Astrocyte of the hippocampus (primary cell): ENCODE results near the gene CUBN.
A peak's percentile ranks its signal among the peaks of the same experiment; 100 is the strongest.

Experiments used
- DNase-seq: peaks from one replicate; pipeline ENCODE4 v3.0.0; 2011; ENCODE audit warnings: low read depth, low spot score

Gene CUBN

DNA sequence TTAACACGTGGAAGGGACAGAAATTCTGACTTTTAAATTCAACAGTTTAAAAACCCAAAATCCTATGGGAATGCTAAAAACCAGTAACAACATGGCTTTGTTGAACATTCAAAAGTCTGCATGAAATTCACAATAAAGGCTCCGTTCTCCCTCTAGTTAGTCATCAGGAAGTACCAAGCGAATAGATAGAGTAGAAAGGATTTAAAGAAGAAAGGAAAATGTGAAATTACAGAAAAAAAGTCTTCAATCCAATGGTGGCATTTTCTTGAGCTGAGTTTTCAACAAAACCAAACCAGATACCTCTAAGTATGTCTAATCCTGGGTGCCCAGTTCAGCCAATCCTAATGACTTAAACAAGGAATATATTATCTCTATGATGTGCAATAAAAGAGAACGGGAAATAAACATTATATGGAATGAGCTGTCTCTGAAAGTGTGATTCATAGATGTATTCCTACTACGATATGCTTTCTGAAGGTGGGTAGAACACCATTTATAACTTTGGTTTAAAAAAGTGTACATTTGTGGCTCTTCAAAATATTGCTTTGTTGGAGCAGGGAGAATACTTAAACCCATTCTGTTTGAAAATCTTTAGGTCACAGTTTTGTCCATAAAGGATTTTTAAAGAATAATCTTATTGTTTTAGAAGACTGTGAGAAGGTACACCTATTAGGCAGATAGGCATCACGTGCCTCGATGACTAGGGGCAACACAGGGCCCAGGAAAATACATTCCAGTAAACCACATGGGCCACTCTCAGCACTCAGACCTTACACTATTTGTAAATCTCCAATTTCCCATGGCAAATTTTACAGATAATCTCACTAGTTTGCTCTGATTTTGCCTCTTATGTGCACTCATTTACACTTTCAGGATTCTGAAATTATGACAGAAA, 87.7 kb downstream of the CUBN start:
- peak; percentile 17 for DNase-seq

DNA sequence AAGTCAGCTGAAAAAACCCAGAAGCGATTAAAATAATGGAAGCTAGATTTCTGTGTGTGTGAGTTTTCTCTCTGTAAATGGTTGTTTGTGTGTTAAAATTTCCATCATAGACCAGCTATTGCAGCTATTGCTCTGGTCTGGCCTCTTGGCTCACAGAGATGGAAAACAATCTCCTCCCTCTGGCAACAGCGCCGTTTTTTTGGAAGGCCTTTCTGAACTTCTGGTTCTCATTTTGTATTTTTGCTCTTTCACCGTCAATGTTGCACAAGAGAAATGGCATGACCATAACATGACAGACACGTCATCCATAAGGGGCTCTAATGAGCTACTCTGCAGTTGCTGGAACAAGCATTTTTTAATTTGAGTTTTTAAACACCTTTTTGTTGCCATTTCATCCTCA, 91.0 kb downstream of the CUBN start:
- DNase-seq: no peak

DNA sequence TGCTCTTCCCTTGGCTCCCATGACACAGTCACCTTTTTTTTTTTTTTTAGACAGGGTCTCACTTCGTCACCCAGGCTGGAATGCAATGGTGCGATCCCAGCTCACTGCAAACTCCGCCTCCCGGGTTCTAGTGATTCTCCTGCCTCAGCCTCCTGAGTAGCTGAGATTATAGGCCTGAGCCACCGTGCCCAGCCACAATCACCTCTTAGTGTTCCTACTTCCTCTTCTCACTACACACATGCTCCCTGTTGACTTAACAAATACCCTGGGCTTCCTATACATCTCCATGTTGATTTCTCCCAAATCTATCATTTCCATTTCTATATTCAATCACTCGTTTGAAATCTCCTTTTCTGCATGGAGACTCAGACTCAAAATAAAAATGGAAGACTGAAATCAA, 91.7 kb downstream of the CUBN start:
- no peak for DNase-seq

DNA sequence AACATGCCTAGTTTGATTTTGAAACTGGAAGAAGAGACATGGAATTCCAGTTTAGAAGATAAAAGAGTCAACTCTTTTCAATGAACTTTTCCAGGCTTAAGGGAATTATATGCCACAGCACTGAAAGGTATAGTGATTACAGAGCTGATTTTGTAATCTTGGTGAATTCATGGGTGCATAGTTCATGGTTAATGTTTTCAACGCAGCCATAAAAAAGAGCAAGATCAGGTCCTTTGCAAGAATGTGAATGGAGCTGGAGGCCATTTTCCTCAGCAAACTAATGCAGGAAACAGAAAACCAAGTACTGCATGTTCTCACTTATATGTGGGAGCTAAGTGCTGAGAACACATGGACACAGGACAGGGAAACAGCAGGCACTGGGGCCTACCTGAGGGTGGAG, 94.2 kb downstream of the CUBN start:
- no peak for DNase-seq

DNA sequence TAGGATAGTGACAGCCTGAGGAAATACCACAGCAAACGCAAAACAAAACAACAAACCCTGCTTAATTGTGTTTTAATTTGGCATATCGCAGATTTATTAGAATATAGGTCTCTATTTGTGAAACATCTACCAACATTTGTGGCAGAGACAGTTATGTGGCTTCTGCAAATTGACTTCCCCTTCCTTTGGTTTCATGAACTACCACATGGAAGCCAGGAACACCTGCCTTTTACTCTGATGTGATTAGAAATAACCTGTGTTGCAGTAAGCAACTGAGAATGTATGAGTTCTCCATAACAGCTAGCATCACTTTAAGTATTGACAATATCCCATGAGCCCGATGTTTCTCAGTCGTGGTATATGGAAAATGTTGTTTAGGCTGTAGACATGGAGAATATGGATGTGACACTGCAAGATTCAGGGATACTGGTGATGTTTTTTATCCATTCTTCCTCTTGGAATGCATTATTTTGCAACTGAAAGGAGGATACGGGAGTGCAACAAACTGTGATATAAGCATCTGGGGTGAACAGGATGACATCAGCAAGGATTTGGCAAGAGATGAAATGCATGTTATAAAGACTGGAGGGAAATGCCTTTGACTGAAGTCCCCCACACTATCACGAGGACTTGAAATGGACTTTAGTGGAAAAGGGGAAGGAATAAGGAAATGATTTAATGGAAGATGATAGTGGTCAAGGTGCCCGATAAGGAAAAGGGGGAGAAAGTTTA, 95.9 kb downstream of the CUBN start:
- no peak for DNase-seq

DNA sequence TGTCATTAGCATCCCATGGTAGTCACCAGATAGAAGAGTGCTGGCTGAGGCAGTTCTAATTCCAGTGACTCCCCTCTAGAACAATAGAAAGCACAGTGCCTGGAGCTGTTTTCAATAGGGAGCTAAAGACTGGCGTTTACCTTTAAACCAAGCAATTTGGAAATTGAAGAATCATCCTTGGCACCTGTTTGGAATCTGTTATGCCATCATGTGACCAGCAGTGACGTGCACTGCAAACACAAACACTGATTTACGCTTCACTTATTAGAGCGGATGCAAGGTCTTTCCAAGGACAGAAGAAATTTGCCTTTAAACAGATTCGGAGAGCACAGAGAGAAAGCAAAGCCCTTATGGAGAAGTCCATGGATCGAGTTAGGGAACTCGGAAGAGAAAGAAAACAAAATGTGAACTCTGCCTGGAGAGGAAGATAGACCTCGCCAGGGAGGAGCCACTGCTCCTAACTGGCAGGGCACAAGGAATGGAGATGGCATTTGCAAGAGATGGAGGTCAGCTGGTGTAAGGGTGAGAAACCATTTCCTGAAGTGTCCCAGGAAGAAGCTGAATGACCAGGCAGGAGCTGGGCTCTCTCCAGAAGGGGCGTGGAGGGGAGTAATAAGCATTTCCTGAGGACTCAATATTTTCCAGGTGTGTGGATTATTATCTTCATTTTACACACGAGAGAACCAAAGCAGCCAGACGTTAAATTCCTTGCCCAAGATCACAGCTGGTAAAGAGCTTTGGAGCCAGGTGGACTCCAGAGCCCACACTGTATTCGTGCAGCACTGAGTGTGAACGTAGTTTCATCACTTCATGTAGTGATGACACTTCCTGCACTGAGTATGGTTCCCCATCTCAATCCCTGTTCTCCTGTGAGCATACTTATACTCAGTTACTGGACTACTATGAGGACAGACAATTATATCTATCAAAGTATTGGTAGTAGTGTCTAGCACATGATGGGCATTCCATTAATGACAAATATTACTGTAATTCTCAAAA, 97.7 kb downstream of the CUBN start:
- DNase-seq: no peak

DNA sequence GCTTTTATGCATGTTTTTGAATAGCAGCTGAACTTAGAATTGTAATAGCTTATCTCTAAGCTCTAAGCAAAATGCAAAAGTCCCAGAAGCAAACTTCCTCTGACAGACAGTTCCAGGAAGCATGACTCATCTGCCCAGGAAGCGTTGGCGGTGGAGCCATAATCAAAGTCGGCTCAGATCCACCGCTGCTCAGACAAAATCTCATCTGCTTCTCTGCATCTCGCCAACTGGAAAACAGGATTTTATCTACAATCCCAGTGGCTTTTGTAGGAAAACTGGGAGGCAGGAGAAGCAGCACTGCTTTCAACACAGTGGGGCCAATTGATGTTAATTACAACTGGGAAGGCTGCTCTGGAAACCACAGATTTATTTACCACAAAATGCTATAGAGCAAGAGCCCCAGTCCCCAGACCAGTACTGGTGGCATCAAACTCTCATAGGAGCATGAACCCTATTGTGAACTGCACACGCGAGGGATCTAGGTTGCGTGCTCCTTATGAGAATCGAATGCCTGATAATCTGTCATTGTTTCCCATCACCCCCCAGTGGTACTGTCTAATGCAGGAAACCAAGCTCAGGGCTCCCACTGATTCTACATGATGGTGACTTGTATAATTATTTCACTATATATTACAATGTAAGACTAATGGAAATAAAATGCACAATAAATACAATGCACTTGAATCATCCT, 99.9 kb downstream of the CUBN start:
- peak; percentile 75 for DNase-seq

DNA sequence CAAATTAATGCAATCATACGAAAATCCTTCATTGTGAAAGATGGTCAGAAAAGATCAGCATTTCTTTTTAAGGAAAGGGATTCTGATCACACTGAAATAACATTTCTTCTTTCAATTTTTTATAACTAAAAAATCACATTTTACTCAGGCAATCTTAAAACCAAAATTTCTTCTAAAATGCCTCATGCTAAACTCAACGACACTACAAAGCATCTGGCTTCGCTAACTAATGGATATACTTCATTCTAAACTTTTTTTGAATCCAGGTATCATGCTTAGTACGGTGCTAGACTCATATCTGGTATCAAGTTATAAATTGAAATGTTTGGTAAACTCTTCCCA, 100.4 kb downstream of the CUBN start:
- DNase-seq: no peak

DNA sequence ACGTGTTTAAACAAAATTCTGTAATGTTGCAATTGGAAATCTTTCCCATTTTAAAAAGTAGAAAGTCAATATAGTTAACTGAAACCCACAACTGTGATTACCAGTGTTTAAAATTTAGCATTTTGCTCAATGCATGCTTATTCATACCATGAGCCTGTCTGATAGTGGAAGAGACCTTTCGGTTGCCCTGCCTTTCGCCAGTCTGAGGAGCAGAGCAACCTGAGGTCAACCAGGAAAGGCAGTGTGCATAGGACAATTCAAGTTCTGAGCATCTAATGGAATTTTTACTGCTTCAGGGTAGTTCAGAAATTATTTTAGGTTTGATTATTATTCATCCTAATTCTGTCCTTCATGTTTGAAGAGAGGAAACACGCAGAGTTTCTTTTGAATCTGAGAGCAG, 100.8 kb downstream of the CUBN start:
- DNase-seq: no peak

DNA sequence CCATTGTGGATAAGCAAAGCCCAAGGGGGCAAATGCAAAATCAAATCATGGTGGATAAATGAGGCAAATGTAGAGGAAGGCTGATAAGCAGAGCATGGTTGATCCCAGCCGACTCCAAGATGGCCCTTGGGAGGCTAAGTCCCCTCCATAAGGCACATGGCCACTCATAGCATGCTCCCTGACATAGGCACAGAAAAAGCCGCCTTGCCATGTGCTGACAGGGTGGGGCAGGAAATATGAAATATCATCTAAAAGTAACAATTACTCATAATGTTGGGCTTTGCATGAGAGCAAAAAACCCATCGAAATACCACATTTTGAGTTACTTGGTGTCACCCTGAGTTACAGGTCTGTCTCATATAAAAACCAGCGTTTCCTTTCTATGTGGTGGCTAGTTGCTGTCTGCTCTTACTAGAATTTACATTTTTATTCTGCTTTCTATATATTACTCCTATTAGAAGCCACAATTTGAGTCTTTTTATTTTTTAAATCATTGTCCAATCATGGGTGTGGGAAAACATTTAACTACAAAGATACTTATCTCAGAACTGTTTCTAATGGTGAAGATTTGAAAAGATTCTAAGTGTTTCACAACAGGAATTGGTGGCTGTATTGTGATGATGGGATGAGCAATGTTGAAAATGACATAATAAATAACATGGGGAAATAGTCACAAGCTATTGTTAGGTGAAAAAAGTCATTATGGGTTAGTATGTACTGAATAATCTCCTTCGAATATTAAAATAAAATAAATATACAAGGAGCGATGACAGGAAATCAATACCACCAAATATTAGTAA, 102.7 kb downstream of the CUBN start:
- no peak for DNase-seq

DNA sequence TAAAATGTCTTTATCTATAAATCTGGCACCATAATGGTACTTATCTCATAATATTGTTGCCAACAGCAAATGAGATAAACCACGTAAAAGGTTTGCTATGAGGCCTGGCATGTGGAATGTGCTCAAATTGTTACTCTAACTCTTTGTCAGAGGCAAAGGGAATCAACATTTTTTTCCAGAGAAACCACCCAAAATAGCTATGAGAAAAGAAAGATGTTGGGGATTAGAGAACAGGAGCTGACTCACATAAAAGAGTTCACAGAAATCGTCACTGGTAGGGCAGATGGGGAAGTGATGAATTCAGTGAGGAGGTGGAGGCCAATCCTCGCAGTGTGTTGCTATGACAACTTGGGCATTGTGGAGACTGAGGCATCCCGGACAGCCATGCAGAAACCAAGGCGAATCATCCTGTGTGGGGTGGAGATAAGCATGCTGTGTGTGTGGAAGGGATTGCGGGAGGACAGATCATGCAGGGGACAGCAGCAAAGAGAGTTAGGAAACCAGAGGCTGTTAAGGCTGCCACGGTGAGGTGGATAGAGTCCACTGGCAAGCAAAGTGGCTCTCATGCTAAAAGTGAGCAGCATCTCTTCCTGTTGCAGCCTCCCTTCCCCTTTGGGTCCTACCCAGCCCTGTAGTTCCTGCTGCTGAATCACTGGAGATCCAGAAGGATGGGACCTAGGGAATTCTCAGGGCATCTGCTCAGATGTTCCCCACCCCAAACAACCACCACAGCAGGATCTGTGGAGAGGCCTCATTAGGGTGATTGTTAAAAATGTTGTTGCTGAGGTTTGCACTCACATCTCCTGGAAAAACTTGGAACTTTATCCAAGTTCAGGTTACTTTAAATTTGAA, 103.9 kb downstream of the CUBN start:
- DNase-seq: peak; percentile 95

DNA sequence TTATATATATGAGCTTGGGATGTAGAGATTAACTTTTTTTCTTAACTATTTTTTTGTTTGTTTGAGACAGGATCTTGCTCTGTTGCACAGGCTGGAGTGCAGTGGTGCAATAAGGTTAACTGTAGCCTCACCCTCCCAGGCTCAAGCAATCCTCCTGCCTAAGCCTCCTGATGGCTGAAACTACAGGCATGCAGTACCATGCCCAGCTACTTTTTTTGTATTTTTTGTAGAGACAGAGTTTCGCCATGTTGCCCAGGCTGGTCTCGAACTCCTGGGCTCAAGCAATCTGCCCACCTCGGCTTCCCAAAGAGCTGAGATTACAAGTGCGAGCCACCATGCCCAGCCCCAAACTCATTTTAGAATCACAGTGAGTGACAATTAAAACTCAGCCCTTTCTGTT, 105.2 kb downstream of the CUBN start:
- no peak for DNase-seq

DNA sequence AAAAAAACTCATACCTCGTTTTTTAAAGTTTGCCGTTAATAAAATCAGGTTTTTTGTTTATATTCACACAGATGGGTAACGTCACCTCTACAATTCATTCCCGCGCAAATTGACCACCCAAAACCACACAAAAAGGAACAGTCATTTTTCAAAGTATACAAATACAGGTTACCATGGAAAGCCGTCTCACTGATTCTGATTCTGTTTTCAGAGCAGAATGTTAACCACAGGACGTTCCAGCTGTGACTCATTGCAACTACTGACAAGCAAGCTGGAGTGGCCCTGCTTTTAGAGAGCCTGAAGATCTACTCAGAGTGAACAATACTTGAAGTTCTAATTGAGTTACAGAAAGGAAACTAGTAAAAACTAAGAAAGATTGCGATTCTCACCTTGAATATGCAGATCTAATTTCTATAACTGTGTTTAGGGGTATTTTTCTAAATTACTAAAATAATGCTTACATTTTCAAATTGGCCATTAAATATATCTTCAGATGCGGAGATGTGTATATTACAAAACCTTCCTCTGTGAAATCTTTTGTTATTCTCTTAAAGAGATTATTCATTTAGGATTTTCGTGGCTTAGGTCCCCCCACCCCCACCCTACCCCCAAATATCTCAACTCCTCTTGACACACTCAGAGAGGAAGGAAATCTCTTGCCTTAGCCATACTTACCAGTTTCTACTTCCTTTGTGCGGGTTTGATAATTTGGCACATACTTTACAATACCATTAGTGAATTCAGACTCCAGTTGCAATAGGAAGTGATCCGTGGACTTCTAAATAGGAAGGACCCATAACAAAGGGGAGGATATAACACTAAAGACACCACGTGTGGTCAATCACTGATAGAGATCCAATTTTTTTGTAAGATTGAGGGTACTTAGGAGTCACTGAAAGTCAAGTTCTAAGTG, 106.0 kb downstream of the CUBN start:
- DNase-seq: peak; percentile 97

DNA sequence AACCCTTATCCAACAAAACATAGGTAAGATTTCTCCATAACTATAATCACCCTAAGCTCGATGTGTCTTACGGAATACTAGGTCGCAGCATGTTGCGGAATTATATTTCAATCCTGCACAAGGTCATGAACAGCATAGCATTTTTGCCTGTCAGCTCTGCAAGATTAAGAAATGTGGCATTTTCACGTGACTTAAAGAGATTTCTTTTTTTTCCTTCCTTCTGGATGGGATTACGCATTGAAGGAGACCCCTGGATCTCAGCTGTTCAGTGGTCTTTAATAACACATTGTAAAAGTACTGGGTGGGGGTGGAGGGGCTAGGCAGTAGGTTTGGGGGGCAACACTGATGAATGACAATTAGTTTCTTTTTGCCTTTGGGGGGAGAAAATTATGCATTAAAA, 106.7 kb downstream of the CUBN start:
- DNase-seq: no peak

DNA sequence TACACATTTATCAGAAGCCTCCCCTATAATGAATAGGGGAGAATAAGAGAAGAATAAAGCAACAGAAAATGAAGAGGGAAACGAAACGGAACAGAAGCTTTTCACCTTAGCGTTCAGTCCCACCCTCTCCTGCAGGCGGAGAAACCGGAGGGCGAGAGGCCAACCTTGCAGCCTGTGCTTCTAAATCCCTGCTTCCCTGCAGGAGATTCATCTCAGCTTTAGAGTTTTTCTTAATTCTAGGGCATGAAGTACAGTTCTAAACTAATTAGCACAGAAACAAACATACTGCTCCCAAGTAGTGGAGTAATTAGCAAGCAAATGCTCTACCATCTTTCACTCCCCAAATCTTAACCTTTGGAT, 107.2 kb downstream of the CUBN start:
- DNase-seq: peak; percentile 68

DNA sequence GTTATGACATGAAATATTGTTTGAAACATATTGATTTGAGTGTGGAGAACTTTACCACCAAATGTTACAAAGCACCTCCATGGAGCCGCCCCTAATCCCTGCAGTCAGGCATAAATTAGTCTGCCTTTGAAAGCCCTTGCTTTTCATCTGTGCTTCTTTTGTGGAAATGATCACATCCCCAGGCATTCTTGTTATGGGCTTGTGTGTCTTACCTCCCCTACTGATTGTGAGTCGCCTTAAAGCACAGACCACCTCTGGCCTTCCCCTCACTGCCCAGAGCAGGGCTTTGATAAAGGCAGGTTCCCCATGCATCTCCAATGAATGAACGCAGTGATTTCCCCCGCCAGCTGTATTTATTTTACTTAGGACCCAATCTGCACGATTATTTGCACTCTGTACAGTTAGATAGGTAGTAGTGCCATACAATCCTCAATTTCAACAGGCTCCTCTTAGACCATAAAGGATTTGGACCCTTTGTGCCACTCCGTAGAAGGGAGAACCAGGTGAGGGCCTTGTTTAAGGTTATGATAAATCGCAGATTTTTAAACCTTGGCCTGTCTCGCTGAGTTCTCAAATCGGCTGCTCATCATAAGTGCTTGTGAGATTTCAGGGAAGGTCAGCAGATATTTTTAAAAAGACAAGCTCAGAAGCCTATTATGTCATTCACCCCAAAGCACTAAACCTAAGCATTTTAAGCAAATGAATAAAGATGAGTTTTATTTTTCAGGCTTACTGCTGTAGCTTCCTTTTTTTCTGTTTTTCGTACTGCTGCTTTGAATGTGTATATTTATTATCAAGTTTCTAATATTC, 107.8 kb downstream of the CUBN start:
- peak; percentile 50 for DNase-seq

DNA sequence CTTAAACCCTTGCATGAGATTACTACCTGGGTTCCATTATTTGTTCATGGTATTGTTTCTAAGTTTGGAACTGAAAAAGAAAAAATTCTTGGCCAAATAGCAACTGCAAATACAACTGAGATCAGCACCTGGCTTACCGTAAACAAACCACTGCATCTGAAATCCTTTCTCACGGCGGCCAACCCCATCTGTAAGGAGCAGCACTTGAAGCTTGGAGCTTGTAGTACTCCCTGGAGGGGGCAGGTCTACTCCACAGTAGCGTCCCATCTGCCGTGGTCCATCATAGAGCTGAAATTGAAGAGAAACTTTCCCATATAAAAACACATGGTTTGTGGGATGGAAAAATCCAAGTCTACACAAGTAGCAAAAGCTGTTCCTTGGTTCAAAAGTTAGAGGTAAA, 109.9 kb downstream of the CUBN start:
- no peak for DNase-seq
